Measurements from ENCODE around the gene SFXN5.

SFXN5 gene

DNA sequence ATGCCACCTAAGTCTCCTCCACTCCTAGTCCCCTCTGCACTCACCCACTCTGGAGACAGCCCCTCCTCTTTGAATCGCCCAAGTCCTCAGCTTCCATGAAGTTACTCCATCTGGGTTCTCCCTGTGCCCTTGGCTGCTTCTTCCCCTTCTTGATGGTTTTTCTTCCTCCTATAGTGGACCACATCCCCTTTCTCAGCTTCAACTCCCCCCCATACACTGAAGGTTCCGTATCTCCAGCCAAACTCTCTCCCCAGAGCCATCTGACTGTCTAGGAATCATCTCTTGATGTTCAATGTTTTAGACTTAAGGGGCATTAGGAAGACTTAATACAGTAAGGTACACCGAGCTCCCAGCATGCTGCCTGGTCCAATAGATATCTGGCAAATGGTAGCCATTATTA lies 114.6 kb downstream of the SFXN5 start:
- Histone ChIP-seq H3K9me3 (ENCODE audit: control insufficient read depth in 5 of 5, low read length in 5 of 5) (no peaks in the 10 kb centered on the region), H3K36me3 (ENCODE audit: control insufficient read depth in 5 of 5, insufficient read depth in 5 of 5, low read length in 5 of 5) (no peaks in the 10 kb centered on the region), H3K4me3 (ENCODE audit: low read depth in 1 of 5, low read length in 5 of 5) (no peak overlapping the region), H3K27ac (ENCODE audit: low read depth, low read length) (no peak overlapping the region), H3K4me1 (ENCODE audit: control insufficient read depth in 5 of 5, insufficient read depth in 5 of 5, low read length in 5 of 5) (peaks cover 0 to 32% (median 12%) of the 10 kb centered on the region in 5 donors), H3K9ac (ENCODE audit: low read length in 5 of 5) (no peak overlapping the region), H3K27me3 (ENCODE audit: control insufficient read depth in 5 of 5, insufficient read depth in 4 of 5, low read length in 5 of 5) (no peaks in the 10 kb centered on the region)

DNA sequence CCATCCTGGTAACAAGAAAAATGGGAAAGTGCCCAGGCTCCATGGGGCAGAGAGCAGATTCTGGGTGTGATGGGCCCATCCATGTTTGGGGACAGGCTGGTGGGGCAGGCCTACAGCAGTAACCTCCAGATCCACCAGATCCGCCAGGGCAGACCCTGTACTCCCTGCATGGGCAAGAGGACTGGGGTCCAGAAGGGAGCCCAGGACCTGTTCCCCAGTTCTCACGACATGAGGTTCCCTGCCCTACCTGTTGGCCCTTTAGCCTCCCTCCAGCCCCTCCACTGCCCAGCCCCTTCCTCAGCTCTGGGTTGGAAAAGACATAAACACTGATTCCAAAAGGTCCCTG lies 115.5 kb downstream of the SFXN5 start:
- Histone ChIP-seq H3K9ac (ENCODE audit: low read length in 5 of 5) (no peak overlapping the region), H3K4me1 (ENCODE audit: control insufficient read depth in 5 of 5, insufficient read depth in 5 of 5, low read length in 5 of 5) (peaks cover 0 to 32% (median 12%) of the 10 kb centered on the region in 5 donors), H3K4me3 (ENCODE audit: low read depth in 1 of 5, low read length in 5 of 5) (no peak overlapping the region), H3K27ac (ENCODE audit: low read depth, low read length) (no peak overlapping the region), H3K36me3 (ENCODE audit: control insufficient read depth in 5 of 5, insufficient read depth in 5 of 5, low read length in 5 of 5) (no peaks in the 10 kb centered on the region), H3K9me3 (ENCODE audit: control insufficient read depth in 5 of 5, low read length in 5 of 5) (no peaks in the 10 kb centered on the region), H3K27me3 (ENCODE audit: control insufficient read depth in 5 of 5, insufficient read depth in 4 of 5, low read length in 5 of 5) (no peaks in the 10 kb centered on the region)

DNA sequence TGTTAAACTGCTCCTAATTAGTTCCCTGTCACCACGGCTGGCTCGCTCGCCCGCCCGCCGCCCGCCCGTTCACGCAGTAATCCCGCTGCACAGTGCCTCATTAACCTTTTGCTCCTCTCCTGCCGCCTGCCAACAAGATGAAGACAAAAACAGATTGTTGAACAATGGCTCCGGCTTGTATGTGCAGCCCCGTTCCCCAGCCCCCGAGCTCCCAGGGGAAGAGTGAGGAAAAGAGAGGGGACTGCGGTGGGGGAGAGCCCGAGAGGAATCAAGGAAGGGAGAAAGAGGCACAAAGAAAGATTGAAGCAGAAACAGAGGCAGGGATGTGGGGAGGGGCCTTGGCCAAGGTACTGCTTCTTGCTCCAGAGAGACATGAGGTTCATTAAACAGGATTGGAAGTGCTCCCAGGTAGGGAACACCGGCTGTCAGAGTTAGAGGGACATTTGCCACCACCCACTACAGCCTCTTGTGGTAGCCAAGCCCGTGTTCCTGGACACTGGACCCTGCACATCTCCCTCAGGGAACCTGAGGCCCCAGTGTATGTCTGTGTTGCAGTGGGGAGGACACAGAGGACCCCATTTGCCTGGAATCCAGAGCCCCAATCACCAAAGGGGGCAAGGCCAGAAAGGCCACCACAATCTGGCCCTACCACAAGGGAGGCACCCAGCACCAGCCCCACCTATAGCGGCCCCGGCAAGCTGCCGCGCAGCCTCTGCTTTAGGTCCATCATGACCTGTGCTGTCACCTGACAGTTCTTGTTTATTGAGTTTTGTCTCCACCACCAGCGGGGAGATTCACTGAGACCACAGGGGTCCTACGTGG lies 116.1 kb downstream of the SFXN5 start:
- no peaks in the 10 kb centered on the region for H3K36me3 ChIP-seq (ENCODE audit: control insufficient read depth in 5 of 5, insufficient read depth in 5 of 5, low read length in 5 of 5)

DNA sequence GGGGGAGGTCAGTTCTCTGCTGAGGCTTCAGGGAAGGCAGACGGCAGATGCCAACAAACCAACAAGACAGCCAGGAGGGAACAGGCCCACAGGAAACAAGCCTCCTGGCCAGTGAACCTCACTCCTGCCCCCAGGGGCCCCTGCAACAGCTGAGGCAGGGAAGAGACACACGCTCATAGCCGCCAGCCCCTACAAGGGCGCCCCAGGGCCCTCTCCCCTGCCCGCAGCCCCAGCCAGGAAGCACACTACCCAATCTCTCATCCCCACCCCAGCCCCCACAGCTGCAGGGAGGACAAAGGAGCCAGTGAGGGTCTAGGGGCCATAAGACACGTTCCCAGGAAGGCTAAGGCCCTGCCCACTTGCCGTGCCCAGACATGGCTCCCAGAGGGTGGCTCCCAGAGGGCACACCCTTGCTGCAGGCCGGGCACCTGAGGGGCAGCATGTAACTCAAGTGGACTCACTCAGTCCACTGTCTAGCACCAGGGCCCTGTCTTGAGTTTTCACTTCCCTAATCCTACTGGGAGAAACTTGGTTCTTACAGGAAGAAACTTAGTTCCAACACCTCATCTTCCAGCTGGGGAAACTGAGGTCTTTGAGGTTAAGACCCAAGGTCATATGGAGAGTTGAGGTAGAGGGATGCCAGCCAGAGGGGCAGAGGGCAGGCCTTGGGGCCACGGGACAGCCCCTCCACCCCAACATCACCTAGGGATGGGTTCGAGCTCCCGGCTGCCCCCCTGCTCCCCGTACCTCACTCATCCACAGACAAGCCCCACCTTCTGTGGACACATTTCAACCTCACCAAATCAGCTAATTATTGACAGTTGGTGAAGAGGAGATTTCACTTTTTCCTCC lies 116.9 kb downstream of the SFXN5 start:
- no peak overlapping the region for H3K27ac ChIP-seq (ENCODE audit: low read depth, low read length)
- peaks cover 0 to 32% (median 12%) of the 10 kb centered on the region in 5 donors for H3K4me1 ChIP-seq (ENCODE audit: control insufficient read depth in 5 of 5, insufficient read depth in 5 of 5, low read length in 5 of 5)
- no peak overlapping the region for H3K9ac ChIP-seq (ENCODE audit: low read length in 5 of 5)
- H3K27me3 ChIP-seq (ENCODE audit: control insufficient read depth in 5 of 5, insufficient read depth in 4 of 5, low read length in 5 of 5): no peaks in the 10 kb centered on the region
- no peaks in the 10 kb centered on the region for H3K36me3 ChIP-seq (ENCODE audit: control insufficient read depth in 5 of 5, insufficient read depth in 5 of 5, low read length in 5 of 5)
- no peaks in the 10 kb centered on the region for H3K9me3 ChIP-seq (ENCODE audit: control insufficient read depth in 5 of 5, low read length in 5 of 5)
- no peak overlapping the region for H3K4me3 ChIP-seq (ENCODE audit: low read depth in 1 of 5, low read length in 5 of 5)

More for the DNA sequence above, 116.1 kb downstream of the SFXN5 start:
- H3K27me3 ChIP-seq (ENCODE audit: control insufficient read depth in 5 of 5, insufficient read depth in 4 of 5, low read length in 5 of 5): no peaks in the 10 kb centered on the region
- no peaks in the 10 kb centered on the region for H3K9me3 ChIP-seq (ENCODE audit: control insufficient read depth in 5 of 5, low read length in 5 of 5)
- no peak overlapping the region for H3K9ac ChIP-seq (ENCODE audit: low read length in 5 of 5)
- no peak overlapping the region for H3K4me3 ChIP-seq (ENCODE audit: low read depth in 1 of 5, low read length in 5 of 5)
- no peak overlapping the region for H3K27ac ChIP-seq (ENCODE audit: low read depth, low read length)
- peaks cover 0 to 32% (median 12%) of the 10 kb centered on the region in 5 donors for H3K4me1 ChIP-seq (ENCODE audit: control insufficient read depth in 5 of 5, insufficient read depth in 5 of 5, low read length in 5 of 5)

DNA sequence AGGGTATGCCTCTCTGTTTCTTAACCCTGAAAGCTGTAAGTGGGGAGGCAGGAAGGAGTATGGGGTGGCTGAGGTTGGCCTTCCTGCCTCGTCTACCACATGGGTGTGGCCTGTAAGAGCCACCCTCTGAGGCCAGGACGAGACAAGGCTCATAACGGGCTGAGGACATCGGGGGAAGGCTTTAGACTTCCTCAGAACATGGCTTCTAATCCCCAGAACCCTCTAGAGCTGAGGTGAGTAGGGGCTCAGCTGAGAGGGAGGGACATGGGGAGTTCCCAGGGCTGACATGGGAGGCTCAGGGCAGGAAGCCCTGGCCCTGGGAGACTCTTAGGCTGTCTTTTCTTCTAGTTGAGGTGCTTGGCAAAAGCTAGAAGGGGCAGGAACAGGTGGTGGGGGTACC lies 117.5 kb downstream of the SFXN5 start:
- no peaks in the 10 kb centered on the region for H3K9me3 ChIP-seq (ENCODE audit: control insufficient read depth in 5 of 5, low read length in 5 of 5)
- H3K27me3 ChIP-seq (ENCODE audit: control insufficient read depth in 5 of 5, insufficient read depth in 4 of 5, low read length in 5 of 5): no peaks in the 10 kb centered on the region
- H3K4me3 ChIP-seq (ENCODE audit: low read depth in 1 of 5, low read length in 5 of 5): peak overlapping the region in 1 of 5 donors; percentile 11
- H3K9ac ChIP-seq (ENCODE audit: low read length in 5 of 5): no peak overlapping the region
- H3K36me3 ChIP-seq (ENCODE audit: control insufficient read depth in 5 of 5, insufficient read depth in 5 of 5, low read length in 5 of 5): no peaks in the 10 kb centered on the region
- peaks cover 0 to 32% (median 12%) of the 10 kb centered on the region in 5 donors for H3K4me1 ChIP-seq (ENCODE audit: control insufficient read depth in 5 of 5, insufficient read depth in 5 of 5, low read length in 5 of 5)
- no peak overlapping the region for H3K27ac ChIP-seq (ENCODE audit: low read depth, low read length)

DNA sequence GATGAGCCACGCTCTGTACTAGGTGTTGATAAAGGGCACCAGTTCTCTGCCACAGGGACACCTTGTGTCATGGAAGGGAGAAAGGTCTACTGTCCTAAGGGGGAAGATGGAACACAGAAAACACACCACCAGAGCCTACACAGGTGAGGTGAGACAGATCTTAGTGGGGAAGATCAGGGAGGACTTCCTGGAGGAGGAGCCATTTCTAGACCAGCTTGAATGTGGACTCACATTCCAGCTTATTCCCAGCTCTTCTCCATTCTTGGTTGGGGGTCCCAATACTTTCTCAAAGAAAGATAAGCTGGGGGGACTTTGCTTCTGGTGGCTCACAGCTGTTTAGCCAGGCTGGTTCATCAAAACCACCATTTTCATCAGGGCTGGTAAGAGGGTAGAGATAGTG lies 118.0 kb downstream of the SFXN5 start:
- Histone ChIP-seq H3K4me1 (ENCODE audit: control insufficient read depth in 5 of 5, insufficient read depth in 5 of 5, low read length in 5 of 5) (peaks cover 0 to 32% (median 12%) of the 10 kb centered on the region in 5 donors), H3K4me3 (ENCODE audit: low read depth in 1 of 5, low read length in 5 of 5) (no peak overlapping the region)

DNA sequence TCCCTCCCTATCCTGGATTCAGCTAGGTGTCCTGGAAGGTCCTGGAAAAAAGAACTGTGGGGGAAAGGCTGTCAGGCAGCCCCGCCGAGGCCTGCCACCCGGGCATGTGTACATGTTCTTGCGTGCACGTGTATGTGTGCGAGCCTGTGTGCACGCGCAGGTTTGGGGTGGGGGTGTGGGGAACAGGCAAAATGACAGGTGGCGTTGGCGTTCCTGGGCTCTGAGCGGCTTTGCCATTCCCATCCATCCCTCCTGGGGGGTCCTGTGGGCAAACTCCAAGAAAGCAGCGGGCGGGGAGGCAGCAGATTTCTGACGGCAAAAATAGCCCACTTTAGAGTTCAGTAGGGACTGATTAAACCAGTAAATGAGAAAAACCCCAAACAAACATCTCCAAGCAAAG lies 118.6 kb downstream of the SFXN5 start:
- no peak overlapping the region for H3K27ac ChIP-seq (ENCODE audit: low read depth, low read length)
- no peaks in the 10 kb centered on the region for H3K27me3 ChIP-seq (ENCODE audit: control insufficient read depth in 5 of 5, insufficient read depth in 4 of 5, low read length in 5 of 5)
- no peak overlapping the region for H3K4me3 ChIP-seq (ENCODE audit: low read depth in 1 of 5, low read length in 5 of 5)
- no peaks in the 10 kb centered on the region for H3K9me3 ChIP-seq (ENCODE audit: control insufficient read depth in 5 of 5, low read length in 5 of 5)
- H3K36me3 ChIP-seq (ENCODE audit: control insufficient read depth in 5 of 5, insufficient read depth in 5 of 5, low read length in 5 of 5): no peaks in the 10 kb centered on the region
- no peak overlapping the region for H3K9ac ChIP-seq (ENCODE audit: low read length in 5 of 5)
- peaks cover 0 to 31% (median 12%) of the 10 kb centered on the region in 5 donors for H3K4me1 ChIP-seq (ENCODE audit: control insufficient read depth in 5 of 5, insufficient read depth in 5 of 5, low read length in 5 of 5)

More for the DNA sequence above, 118.0 kb downstream of the SFXN5 start:
- no peak overlapping the region for H3K27ac ChIP-seq (ENCODE audit: low read depth, low read length)
- no peak overlapping the region for H3K9ac ChIP-seq (ENCODE audit: low read length in 5 of 5)
- no peaks in the 10 kb centered on the region for H3K9me3 ChIP-seq (ENCODE audit: control insufficient read depth in 5 of 5, low read length in 5 of 5)
- no peaks in the 10 kb centered on the region for H3K27me3 ChIP-seq (ENCODE audit: control insufficient read depth in 5 of 5, insufficient read depth in 4 of 5, low read length in 5 of 5)
- no peaks in the 10 kb centered on the region for H3K36me3 ChIP-seq (ENCODE audit: control insufficient read depth in 5 of 5, insufficient read depth in 5 of 5, low read length in 5 of 5)

DNA sequence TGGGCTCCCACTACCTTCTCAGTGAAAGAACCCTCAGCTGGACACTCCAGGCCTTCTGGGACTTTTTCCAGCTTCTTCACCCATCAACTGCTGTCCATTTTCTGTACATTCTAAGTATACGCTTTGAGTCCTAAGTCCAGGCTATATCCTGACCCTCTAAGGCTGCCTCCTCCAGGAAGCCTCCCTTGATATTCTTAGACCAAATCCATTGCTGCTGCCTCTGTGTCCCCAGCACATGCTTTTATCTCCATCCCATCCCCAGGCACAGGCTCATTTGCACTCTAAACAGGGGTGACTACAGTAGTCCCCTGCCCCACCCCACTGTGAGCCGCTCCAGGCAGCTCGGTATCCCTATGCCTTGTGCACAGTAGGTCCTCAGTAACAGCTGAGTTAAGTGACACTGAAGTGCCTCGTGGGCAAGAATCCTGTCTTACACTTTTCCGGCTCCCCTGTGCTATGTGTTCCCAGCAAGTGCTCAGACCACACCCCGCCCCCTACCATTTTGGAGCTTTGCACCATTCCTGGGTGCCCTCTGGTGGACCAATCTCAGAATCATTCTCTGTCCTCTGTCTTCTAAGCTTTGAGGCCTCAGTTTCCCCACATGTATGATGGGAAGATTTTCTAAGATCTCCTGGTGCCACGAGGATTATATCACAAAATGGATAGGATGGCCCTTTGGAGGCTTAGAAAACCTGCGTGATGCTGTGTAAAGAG lies 119.2 kb downstream of the SFXN5 start:
- Histone ChIP-seq H3K27ac (ENCODE audit: low read depth, low read length) (no peak overlapping the region), H3K4me1 (ENCODE audit: control insufficient read depth in 5 of 5, insufficient read depth in 5 of 5, low read length in 5 of 5) (peaks cover 0 to 25% (median 12%) of the 10 kb centered on the region in 5 donors), H3K27me3 (ENCODE audit: control insufficient read depth in 5 of 5, insufficient read depth in 4 of 5, low read length in 5 of 5) (no peaks in the 10 kb centered on the region), H3K4me3 (ENCODE audit: low read depth in 1 of 5, low read length in 5 of 5) (no peak overlapping the region), H3K9me3 (ENCODE audit: control insufficient read depth in 5 of 5, low read length in 5 of 5) (no peaks in the 10 kb centered on the region), H3K9ac (ENCODE audit: low read length in 5 of 5) (no peak overlapping the region), H3K36me3 (ENCODE audit: control insufficient read depth in 5 of 5, insufficient read depth in 5 of 5, low read length in 5 of 5) (no peaks in the 10 kb centered on the region)

DNA sequence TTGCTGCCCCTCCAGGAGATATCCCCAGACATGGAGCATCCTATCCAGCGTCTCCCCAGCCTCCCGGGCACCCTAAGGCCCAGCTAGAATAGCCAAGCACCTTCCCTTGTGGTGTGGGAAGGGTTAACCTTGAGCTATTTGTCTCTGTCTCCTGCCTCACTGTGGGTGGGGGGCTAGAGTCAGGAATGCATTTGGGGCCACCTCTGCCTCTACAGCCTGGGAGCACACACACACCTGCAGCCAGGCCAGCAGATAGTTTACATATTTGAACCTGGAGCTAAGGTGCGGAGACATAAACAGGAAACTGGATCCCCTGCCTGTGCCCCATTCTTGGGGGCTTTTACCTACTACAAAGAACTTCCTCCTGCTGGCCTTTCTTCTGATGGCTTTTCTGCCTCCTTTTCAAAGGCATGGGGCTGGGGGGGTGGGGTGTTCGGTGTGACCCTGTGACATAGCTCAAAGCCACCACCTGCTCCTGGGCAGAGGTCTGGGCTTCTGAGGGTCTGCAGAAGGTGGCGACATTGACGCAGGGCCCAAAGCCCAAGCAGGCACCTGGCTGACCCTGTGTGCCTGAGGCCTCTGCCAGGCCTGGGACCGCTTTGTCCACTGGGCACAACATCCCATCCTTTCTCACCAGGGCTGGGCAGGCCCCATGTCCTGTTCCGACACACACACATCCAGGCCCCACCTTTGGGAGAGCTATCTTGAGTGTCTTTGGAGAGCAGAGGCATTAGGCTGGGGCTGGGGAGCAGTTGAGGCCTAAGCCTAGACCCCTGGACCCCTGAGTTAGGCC lies 120.0 kb downstream of the SFXN5 start:
- no peak overlapping the region for H3K4me3 ChIP-seq (ENCODE audit: low read depth in 1 of 5, low read length in 5 of 5)
- no peaks in the 10 kb centered on the region for H3K36me3 ChIP-seq (ENCODE audit: control insufficient read depth in 5 of 5, insufficient read depth in 5 of 5, low read length in 5 of 5)
- H3K9me3 ChIP-seq (ENCODE audit: control insufficient read depth in 5 of 5, low read length in 5 of 5): no peaks in the 10 kb centered on the region
- no peak overlapping the region for H3K9ac ChIP-seq (ENCODE audit: low read length in 5 of 5)
- H3K27me3 ChIP-seq (ENCODE audit: control insufficient read depth in 5 of 5, insufficient read depth in 4 of 5, low read length in 5 of 5): no peaks in the 10 kb centered on the region
- peaks cover 0 to 25% (median 12%) of the 10 kb centered on the region in 5 donors for H3K4me1 ChIP-seq (ENCODE audit: control insufficient read depth in 5 of 5, insufficient read depth in 5 of 5, low read length in 5 of 5)
- no peak overlapping the region for H3K27ac ChIP-seq (ENCODE audit: low read depth, low read length)
